ENCODE results near the gene ZNF106. TPM values are rescaled to one million over a fixed set of nuclear protein-coding genes. Genes with fewer than 3 reads are reported as not detected.

The ZNF106 gene
- total RNA-seq, 1 experiment from 2014 or later: 73.4 TPM

DNA sequence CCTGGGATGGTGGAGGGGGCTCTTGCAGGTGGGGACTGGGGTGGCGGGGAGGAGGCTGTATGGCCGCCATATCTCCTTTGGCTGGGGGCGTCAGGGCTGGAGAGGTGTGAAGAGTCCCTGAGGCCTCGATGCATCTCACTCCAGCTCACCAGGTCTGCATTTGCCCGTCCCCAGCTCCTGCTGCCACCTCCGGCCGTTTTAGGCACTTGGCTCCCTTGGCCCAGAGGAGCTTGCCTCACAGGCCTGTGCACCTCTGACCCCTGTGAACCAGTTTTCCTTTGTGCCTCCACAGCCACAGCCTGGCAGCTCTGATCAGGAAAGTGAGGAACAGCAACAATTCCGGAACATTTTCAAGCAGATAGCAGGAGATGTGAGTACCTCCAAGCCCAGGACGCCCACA is 81.9 kb downstream of the ZNF106 start:
- H3K79me2 ChIP-seq (ENCODE audit: low read depth): no peaks in the 10 kb centered on the region
- CTCF ChIA-PET: no interaction called here
- BruUV-seq (replicated peaks): no TSS peak
- no peaks in the 10 kb centered on the region for H3K9me2 ChIP-seq (ENCODE audit: insufficient read depth)
- no peaks in the 10 kb centered on the region for H3K4me1 ChIP-seq (replicated peaks; ENCODE audit: insufficient read depth)
- no peak for DNase-seq
- POLR2A ChIA-PET (ENCODE audit: unreplicated experiment): no interaction called here
- no peak overlapping the region for H2AFZ ChIP-seq
- H3K4me3 ChIP-seq: no peak overlapping the region
- no peaks in the 10 kb centered on the region for H3K9me3 ChIP-seq (ENCODE audit: insufficient read depth, low read depth)
- no peak overlapping the region for H3K4me2 ChIP-seq
- H3K27me3 ChIP-seq (ENCODE audit: insufficient read depth, low read depth): no peaks in the 10 kb centered on the region
- no peaks in the 10 kb centered on the region for H4K20me1 ChIP-seq (ENCODE audit: insufficient read depth)
- TF ChIP-seq CTCF (conservative IDR thresholded peaks at IDR 0.05) (no peak), EZH2 (IDR thresholded peaks at IDR 0.05; ENCODE audit: low read depth) (no peak)
- intact Hi-C loops (cut with micrococcal nuclease; ENCODE audit: unreplicated experiment): no loop called here
- no peaks in the 10 kb centered on the region for H3K36me3 ChIP-seq (ENCODE audit: low read depth)
- H3F3A ChIP-seq (ENCODE audit: insufficient read depth, low read depth): no peaks in the 10 kb centered on the region
- H3K27ac ChIP-seq: no peak overlapping the region

- no peaks in the 10 kb centered on the region for H3K4me1 ChIP-seq (replicated peaks; ENCODE audit: insufficient read depth)
- no peaks in the 10 kb centered on the region for H4K20me1 ChIP-seq (ENCODE audit: insufficient read depth)
- no peak overlapping the region for H3K27ac ChIP-seq
- H2AFZ ChIP-seq: no peak overlapping the region
- CTCF ChIA-PET: no interaction called here
- H3K36me3 ChIP-seq (ENCODE audit: low read depth): no peaks in the 10 kb centered on the region
- POLR2A ChIA-PET (ENCODE audit: unreplicated experiment): no interaction called here
- H3K4me2 ChIP-seq: no peak overlapping the region
- H3K9me2 ChIP-seq (ENCODE audit: insufficient read depth): no peaks in the 10 kb centered on the region
- H3K4me3 ChIP-seq: no peak overlapping the region
- H3K27me3 ChIP-seq (ENCODE audit: insufficient read depth, low read depth): no peaks in the 10 kb centered on the region
- intact Hi-C loops (cut with micrococcal nuclease; ENCODE audit: unreplicated experiment): no loop called here
- H3F3A ChIP-seq (ENCODE audit: insufficient read depth, low read depth): no peaks in the 10 kb centered on the region
- H3K9me3 ChIP-seq (ENCODE audit: insufficient read depth, low read depth): no peaks in the 10 kb centered on the region
- no TSS peak for BruUV-seq (replicated peaks)
- no peak for TF ChIP-seq EZH2 (IDR thresholded peaks at IDR 0.05; ENCODE audit: low read depth)
- no peaks in the 10 kb centered on the region for H3K79me2 ChIP-seq (ENCODE audit: low read depth)
- no peak for DNase-seq
These were observed 82.8 kb downstream of the ZNF106 start for GRCh38 chr15:42408178-42408577.

GRCh38 chr15:42405863-42406482 is 85.0 kb downstream of the ZNF106 start:
- H3K36me3 ChIP-seq (ENCODE audit: low read depth): no peaks in the 10 kb centered on the region
- H3K4me1 ChIP-seq (replicated peaks; ENCODE audit: insufficient read depth): no peaks in the 10 kb centered on the region
- H3K27ac ChIP-seq: no peak overlapping the region
- ChIA-PET CTCF (no interaction called here), POLR2A (ENCODE audit: unreplicated experiment) (no interaction called here)
- H3K79me2 ChIP-seq (ENCODE audit: low read depth): no peaks in the 10 kb centered on the region
- intact Hi-C loops (cut with micrococcal nuclease; ENCODE audit: unreplicated experiment): no loop called here
- BruUV-seq (replicated peaks): no TSS peak
- no peaks in the 10 kb centered on the region for H3K9me3 ChIP-seq (ENCODE audit: insufficient read depth, low read depth)
- no peak overlapping the region for H3K4me3 ChIP-seq
- no peaks in the 10 kb centered on the region for H3F3A ChIP-seq (ENCODE audit: insufficient read depth, low read depth)
- no peak for TF ChIP-seq EZH2 (IDR thresholded peaks at IDR 0.05; ENCODE audit: low read depth)
- no peak for TF ChIP-seq CTCF (conservative IDR thresholded peaks at IDR 0.05)
- H4K20me1 ChIP-seq (ENCODE audit: insufficient read depth): no peaks in the 10 kb centered on the region
- DNase-seq: no peak
- H2AFZ ChIP-seq: no peak overlapping the region
- H3K4me2 ChIP-seq: no peak overlapping the region
- H3K27me3 ChIP-seq (ENCODE audit: insufficient read depth, low read depth): no peaks in the 10 kb centered on the region
- no peaks in the 10 kb centered on the region for H3K9me2 ChIP-seq (ENCODE audit: insufficient read depth)

Data from PC-9 (cell line).